ENCODE results near the gene CCL25.
A peak's percentile ranks its signal among the peaks of the same experiment; 100 is the strongest.
"Not testable (repeated sequence)": the region's sequence is repeated elsewhere in the genome, so short reads cannot be mapped to it uniquely, and the experiment has no call there.

CCL25 gene, protein sequence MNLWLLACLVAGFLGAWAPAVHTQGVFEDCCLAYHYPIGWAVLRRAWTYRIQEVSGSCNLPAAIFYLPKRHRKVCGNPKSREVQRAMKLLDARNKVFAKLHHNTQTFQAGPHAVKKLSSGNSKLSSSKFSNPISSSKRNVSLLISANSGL

DNA sequence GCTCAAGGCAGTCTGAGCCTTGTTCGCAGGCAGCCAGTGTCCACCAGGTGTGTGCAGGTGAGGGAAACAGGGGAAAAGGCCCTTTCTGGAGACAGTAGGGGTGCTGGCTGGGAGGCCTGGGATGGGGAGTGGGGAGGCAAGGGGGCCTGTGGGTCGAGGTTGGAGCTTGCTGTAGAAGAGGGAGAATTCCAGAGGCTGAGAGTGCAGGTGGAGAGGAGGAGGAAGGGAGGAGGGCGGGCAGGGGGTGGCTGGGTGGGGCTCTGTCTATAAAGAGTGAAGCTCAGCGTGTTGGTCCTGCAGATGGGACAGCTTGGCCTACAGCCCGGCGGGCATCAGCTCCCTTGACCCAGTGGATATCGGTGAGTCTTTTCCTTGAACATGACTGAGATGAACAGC, at the start of gene CCL25:
Gene CCL25, plus strand, starts transcription at position 297 of the 396 bp plus-strand sequence. CDS start 290 bp downstream, outside the sequence.
- no peak for DNase-seq

DNA sequence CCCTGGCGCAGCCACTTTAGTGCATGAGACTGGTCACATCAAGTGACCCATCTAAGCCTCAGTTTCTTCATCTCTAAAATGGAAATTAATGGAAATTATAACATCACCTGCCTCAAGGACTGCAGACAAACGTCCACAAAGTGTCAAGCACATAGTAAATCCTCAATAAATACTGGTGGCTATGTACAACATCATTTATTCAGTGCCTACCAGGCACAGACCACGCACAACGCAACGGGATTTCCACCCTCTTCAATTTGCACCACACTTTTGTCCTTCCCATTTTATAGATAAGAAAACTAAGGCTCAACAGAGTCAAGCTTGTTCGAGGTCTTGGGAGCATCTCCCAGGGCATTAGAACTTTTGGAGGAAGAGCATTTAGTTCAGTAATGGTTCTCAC, 48.6 kb upstream of the CCL25 start:
- DNase-seq: no peak

DNA sequence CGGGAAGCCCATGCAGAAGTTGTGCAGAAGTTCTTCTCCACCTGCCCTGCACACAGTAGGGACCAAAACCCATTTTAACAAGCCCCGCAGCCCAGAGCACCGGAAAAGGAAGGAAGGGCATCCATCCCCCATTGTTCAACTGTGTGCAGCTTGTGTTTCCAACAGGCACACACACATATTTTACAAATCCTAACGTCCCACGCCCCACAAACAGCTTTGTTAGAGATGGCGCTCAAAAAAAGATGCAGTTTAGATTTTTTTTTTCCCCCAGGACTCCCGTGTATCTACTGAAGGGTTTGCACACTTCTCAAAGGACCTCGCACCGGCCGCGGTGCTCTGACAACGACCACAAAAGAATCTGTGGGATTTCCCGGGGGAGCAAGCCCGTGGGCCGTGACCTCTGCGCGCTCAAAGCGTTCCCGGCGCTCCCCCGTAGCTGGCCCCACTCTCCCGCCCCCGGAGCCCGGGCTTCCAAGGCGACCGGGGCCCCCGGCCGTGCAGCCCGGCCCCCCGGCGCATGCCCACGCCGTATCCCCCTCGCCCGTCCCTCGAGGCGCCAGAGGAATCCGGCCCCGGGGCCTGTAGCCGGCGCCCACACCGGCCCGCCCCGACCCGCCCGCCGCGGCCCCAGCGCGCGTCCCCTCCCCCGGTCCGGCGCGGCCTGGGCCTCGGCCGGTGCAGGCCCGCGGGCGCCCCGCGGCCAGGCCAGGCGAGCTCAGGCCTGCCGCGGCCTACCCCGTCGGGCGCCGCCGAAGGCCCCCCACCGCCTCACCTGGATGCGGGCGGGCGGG, 47.6 kb upstream of the CCL25 start:
- DNase-seq: no peak

DNA sequence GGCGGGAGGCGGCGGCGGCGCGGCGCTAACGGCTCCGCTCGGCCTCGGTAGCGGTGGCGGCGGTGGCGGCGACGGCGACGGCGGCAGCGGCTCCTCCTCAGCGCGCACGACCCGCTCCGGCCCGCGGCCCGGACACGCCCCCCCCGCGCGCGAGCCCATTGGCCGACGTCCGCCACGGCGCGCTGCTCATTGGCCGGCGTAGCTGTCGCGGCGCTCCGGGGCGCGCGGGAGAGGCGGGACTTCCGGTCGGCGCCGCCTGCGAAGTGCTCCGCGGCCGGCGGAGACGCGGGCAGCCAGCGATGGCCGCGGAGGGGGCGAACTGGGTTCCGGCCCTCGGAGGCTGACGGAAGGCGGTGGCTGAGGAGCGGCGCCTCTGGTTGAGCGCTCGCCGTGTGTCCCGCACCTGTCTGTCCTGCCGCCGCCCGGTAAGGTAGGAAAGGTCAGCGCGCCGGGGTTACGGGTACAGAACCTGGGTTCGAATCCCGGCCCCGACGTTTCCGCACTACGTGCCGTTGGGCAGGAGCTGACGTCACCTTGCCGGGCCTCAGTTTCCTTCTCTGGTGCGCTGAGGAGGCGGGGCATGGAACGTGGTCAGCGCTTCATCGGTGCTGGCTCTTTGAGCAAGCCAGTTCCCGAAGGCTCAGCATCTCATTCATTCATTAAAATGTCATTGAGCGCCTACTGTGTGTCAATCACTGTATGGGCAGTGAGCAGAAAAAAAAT, 46.9 kb upstream of the CCL25 start, which contains the start of gene ELAVL1:
Gene ELAVL1, minus strand, starts transcription at position 108 of the 723 bp plus-strand sequence. CDS start 13,826 bp downstream, outside the sequence.
- DNase-seq: peak; percentile 70 to 89

DNA sequence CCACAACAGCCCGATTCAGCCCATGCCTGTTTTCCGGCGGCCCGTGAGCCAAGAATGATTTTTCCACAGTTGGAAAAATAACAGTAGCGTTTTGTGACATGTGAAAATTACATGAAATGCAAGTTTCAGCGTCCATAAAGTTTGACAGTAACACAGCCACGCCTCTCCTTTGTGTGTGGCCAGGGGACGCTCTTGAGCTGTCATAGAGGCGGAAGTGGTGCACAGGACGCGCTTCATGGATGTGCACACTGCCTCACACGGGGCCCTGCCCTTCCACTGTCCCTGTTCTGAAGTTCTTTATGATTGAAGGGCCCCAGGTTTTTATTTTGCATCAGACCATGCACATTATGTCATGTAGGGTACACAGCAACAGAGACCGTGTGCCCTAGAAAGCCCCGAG, 34.8 kb upstream of the CCL25 start:
- DNase-seq: peak in 1 of 2 experiments; percentile 14

GRCh38 chr19:8020681-8021080, 31.9 kb upstream of the CCL25 start:
- DNase-seq: no peak

DNA sequence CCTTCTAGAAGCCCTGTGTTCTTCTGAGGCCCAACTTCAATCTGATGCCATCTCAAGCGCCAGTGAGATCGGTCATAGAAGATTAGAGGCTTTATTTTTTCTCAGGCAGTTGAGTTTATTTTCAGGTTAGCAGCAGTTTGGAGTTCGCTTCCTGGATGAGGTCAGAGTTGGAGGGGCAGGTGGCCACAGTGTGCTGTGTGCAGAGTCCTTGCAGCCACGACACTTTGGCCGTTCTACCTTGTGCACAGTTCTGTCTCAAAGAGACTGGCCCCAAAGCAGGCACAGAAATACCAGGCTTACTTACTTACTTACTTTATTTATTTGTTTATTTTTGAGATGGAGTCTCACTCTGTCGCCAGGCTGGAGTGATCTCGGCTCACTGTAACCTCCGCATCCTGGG, 31.2 kb upstream of the CCL25 start:
- no peak for DNase-seq

- DNase-seq: no peak
Measured at GRCh38 chr19:8022275-8022674, 30.3 kb upstream of the CCL25 start.

DNA sequence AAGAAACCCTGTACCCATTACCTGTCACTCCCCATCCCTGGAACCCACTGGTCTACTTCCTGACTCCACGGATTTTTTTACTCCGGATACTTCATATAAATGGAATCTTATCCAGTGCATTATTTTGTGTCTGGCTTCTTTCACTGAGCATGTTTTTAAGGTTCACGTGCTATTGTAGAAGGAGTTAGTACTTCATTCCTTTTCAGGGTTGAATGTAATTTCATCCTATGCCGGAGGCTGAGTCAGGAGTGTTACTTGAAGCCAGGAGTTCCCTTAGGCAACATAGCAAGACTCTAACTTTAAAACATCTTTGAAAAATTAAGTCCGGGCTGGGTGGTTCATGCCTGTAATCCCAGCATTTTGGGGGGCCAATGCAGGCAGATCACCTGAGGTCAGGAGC, 29.2 kb upstream of the CCL25 start:
- DNase-seq: no peak

DNA sequence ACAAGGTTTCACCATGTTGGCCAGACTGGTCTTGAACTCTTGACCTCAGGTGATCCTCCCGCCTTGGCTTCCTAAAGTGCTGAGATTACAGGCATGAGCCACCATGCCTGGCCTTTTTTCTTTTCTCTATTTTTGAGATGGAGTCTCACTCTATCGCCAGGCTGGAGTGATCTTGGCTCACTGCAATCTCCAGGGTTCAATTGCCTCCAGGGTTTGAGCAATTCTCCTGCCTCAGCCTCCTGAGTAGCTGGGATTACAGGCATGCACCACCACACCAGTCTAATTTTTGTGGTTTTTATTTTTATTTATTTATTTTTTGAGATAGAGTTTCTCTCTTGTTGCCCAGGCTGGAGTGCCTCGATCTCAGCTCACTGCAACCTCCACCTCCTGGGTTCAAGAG, 28.3 kb upstream of the CCL25 start:
- DNase-seq: not testable (repeated sequence)

- no peak for DNase-seq
Measured at GRCh38 chr19:8025316-8025715, 27.2 kb upstream of the CCL25 start.

DNA sequence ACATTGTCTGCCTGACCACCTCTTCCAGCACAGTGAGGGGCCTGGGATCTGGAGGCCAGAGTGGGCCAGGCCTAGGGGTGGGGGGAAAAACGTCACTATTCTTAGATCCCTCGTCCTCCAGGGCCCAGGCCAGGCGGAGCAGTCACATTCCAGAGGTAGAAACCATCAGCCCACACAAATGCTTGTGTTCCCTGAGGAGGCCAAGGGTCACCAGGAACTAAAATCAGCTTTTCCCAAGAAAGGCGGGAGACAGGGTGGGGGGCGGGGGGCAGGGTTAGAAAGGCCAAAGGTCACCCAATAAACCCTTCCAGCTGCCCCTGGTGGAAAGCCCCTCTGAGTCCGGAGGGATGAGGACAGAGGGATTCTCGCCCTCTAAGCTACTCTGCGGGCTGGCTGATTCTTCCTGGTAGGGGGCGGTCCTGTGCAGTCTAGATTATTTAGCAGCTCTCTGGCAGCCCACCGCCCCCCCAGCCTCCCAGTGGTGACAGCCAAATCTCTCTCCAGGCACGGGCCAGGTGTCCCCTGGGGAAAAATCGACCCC, 23.5 kb upstream of the CCL25 start:
- DNase-seq: peak in 1 of 2 experiments; percentile 27

DNA sequence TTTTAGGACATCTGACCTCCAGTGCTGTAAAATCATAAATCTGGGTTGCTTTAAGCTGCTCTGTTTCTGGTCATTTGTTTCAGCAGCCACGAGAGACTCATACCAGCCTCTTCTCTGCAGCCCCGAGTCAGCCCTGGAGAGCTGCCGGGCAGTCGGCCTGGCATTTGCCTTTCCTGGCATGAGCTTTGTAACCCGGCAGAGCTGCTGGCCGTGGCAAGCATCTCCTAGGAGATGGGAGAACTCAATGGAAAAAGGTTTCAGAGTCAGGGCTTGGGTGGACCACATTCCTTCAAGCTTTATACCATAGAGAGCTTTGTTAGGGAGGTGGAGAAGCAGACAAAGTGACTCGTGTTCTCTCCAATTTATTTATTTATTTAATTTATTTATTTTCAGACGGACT, 21.6 kb upstream of the CCL25 start:
- no peak for DNase-seq

DNA sequence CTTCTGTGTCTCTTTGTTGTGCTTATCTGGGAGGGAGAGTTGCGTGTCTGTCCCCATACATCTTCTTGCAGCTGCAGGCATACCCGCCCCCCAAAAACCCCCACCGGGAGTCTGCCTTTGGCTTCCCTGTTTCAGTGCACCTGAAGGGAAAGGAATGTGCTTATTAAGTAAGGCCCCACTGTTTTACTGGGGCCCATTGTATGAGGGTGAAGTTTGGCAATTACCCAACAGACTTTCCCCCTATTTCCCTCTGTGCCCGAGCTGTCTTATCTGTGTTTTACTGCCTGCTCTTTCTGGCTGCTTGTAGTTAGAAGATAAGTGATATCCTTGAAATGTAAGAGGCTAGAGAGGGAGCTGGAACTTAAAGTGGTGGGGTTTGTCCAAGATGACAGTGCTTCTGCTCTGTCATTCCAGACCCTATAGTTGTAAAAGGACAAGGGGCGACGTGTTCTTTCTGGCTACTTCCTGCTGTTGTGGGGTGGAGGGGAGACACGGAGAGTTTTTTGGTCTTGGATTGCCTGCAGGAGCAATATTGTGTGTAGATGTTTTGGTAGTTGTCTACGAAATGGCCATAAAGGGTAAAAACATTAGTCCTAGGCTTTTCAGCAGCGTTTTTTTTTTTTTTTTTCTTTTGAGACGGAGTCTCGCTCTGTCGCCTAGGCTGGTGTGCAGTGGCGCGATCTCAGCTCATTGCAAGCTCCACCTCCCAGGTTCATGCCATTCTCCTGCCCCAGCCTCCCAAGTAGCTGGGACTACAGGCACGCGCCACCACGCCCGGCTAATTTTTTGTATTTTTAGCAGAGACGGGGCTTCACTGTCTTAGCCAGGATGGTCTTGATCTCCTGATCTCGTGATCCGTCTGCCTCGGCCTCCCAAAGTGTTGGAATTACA, 19.0 kb upstream of the CCL25 start:
- DNase-seq: not testable (repeated sequence)

- DNase-seq: no peak
Measured at GRCh38 chr19:8034178-8034525, 18.4 kb upstream of the CCL25 start.

DNA sequence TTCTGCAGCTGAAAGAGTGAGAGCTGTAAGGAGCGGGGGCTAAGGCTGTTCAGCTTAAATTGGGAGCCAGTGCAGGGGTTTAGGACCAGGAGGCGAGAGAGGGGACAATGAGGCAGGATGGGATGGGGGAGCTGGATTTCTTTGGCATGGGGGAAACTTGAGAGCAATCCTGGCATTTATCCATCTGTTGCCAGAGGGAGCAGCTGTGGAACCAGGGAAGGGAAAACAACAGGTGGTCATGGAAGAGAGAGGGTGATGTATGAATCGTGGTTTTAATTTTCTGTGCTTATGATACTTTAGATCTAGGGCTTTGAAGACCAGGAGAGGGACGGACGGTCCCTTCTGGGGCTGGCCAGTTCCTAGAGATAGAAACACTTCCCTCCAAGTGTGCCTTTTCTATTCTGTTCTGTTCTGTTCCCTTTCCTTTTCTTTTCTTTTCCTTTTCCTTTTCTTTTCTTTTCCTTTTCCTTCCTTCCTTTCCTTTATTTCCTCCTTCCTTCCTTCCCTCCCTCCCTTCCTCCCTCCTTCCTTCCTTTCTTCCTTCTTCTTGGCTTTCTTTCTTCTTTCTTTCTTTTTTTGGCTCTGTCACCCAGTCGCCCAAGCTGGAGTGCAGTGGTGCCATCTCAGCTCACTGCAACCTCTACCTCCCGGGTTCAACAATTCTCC, 16.0 kb upstream of the CCL25 start:
- peak; percentile 88 to 97 for DNase-seq

DNA sequence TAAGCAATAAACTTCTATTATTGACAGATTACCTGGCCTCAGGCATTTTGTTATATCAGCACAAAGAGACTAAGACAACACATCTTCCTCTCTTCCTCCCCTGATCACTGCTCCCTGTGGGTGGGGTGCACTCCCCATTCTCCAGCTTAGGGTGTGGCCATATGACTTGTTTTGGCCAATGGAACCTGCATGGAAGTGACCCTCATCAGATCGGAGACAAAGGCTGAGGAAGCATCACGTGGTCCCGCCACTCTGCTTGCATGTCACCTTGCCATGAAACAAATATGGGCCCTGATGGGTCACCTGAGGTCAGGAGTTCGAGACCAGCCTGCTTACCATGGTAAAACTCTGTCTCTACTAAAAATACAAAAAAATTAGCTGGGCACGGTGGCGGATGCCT, 13.7 kb upstream of the CCL25 start:
- DNase-seq: no peak

- DNase-seq: no peak
Measured at GRCh38 chr19:8039231-8039630, 13.3 kb upstream of the CCL25 start.

GRCh38 chr19:8041531-8041931, 11.0 kb upstream of the CCL25 start:
- peak; percentile 89 to 93 for DNase-seq

- DNase-seq: no peak
Measured at GRCh38 chr19:8042900-8043299, 9.7 kb upstream of the CCL25 start.

- no peak for DNase-seq
Measured at GRCh38 chr19:8044018-8044417, 8.5 kb upstream of the CCL25 start.

Data from NCI-H524 (cell line).